K562 (cell line): ENCODE results near the gene THADA. TPM values are rescaled to one million over a fixed set of nuclear protein-coding genes. Genes with fewer than 3 reads are reported as not detected.

ENCODE experiments used
- ATAC-seq: fragments of 200-7000 bp; cut with Tn5 transposase; 3 replicates; pipeline ENCODE4 v1.9.1; 2020; ENCODE audit warnings: moderate library complexity
- BruUV-seq: library from RNA; stranded (reverse); fragments of 400-500 nt; replicated peaks from 2 replicates; lab custom pipeline; 2021; lab: Mats Ljungman, UMichigan
- CTCF ChIA-PET: fragments of 300-600 bp; formaldehyde crosslinking; extraction: SDS; loops from one replicate; lab custom pipeline; 2021; ENCODE audit warnings: low intra/inter-chr PET ratio; lab: Yijun Ruan, JAX
- POLR2A ChIA-PET: fragments of 300-600, 350-650 bp; sonication (Branson Sonifier 250); formaldehyde crosslinking; extraction: SDS; loops from one replicate; lab custom pipeline; 2021; ENCODE audit warnings: antibody characterized with exemption, inconsistent platforms; lab: Yijun Ruan, JAX
- DNase-seq, 4 experiments: peaks; one replicate each; pipeline versions ENCODE4 v3.0.0 to v3.0.0-alpha.2; 2011 to 2018; ENCODE audit warnings: low spot score in 3 of 4, mixed read lengths in 3 of 4; ENCODE audit errors: extremely low read depth in 1 of 4
- FAIRE-seq: peaks from 2 replicates; lab custom pipeline; 2011; peaks lifted over from hg19 to GRCh38; lab: Jason Lieb, UNC
- H2AFZ ChIP-seq: 2 replicates; pipeline ENCODE4 v1.6.0; 2011; ENCODE audit warnings: low read depth, low read length, control low read depth, inconsistent platforms
- H3K27ac ChIP-seq: fragments of 200-600 bp; 3 replicates; pipeline ENCODE4 v1.8.0; 2011; ENCODE audit warnings: low read depth, mild to moderate bottlenecking, control low read depth, inconsistent platforms, low read length, moderate library complexity, mixed read lengths; ENCODE audit errors: extremely low read depth
- H3K27me3 ChIP-seq, 2 experiments: fragments of 300-600 bp in 1 of 2; 2 replicates in 1 of 2; 3 replicates in 1 of 2; pipeline versions ENCODE4 v1.6.0 to v1.8.0; 2011; ENCODE audit warnings: inconsistent platforms in 2 of 2, low read length in 2 of 2, mild to moderate bottlenecking in 1 of 2, mixed read lengths in 1 of 2, moderate library complexity in 1 of 2; ENCODE audit not compliant: control insufficient read depth in 2 of 2, insufficient read depth in 2 of 2
- H3K36me3 ChIP-seq: fragments of 300-600 bp; 3 replicates; pipeline ENCODE4 v1.8.0; 2011; ENCODE audit warnings: mild to moderate bottlenecking, low read length, inconsistent platforms; ENCODE audit not compliant: control insufficient read depth, insufficient read depth
- H3K4me1 ChIP-seq, 2 experiments: fragments of 200-600 bp in 1 of 2; replicated peaks in 1 of 2; 2 replicates in 1 of 2; 3 replicates in 1 of 2; pipeline versions ENCODE4 v1.5.1 to v1.8.0; 2011; ENCODE audit warnings: inconsistent platforms in 2 of 2, low read length in 2 of 2, mild to moderate bottlenecking in 1 of 2, mixed read lengths in 1 of 2, moderate library complexity in 1 of 2; ENCODE audit not compliant: control insufficient read depth in 2 of 2, insufficient read depth in 2 of 2
- H3K4me2 ChIP-seq: 2 replicates; pipeline ENCODE4 v1.6.1; 2011; ENCODE audit warnings: low read length, control low read depth, inconsistent platforms, mixed read lengths; ENCODE audit not compliant: insufficient read depth
- H3K4me3 ChIP-seq: fragments of 200-600 bp; sonication (generic), shearing (Covaris generic); 2 replicates; pipeline ENCODE4 v1.5.1; 2016; ENCODE audit warnings: control low read depth, inconsistent platforms
- H3K79me2 ChIP-seq: fragments of 200-600 bp; 3 replicates; pipeline ENCODE4 v1.8.0; 2011; ENCODE audit warnings: low read length, inconsistent platforms; ENCODE audit not compliant: control insufficient read depth, insufficient read depth
- H3K9ac ChIP-seq, 2 experiments: 2 replicates each; pipeline versions ENCODE4 v1.6.0 to v1.6.1; 2011; ENCODE audit warnings: low read depth in 2 of 2, low read length in 2 of 2, control low read depth in 1 of 2, inconsistent platforms in 1 of 2, mild to moderate bottlenecking in 1 of 2, mixed read lengths in 1 of 2; ENCODE audit not compliant: insufficient read depth in 1 of 2
- H3K9me1 ChIP-seq: one replicate; pipeline ENCODE4 v1.6.0; 2011; ENCODE audit warnings: inconsistent platforms, mild to moderate bottlenecking, low read length, moderate library complexity; ENCODE audit not compliant: control insufficient read depth, insufficient read depth
- H3K9me3 ChIP-seq: replicated peaks from 2 replicates; pipeline ENCODE4 v1.5.1; 2011; ENCODE audit warnings: low read depth, low read length, inconsistent platforms; ENCODE audit not compliant: control insufficient read depth, insufficient read depth
- H4K20me1 ChIP-seq: replicated peaks from 2 replicates; pipeline ENCODE4 v1.6.1; 2011; ENCODE audit warnings: low read length, inconsistent platforms, mixed read lengths; ENCODE audit not compliant: control insufficient read depth, insufficient read depth
- ADNP ChIP-seq: fragments of 200-800 bp; sonication (Bioruptor generic); IDR thresholded peaks from 2 replicates; pipeline ENCODE4 v1.6.1; 2016; ENCODE audit warnings: missing genetic modification characterization, missing compliant biosample characterization
- RBM25 ChIP-seq: fragments of 200-400 bp; formaldehyde crosslinking; IDR thresholded peaks from 2 replicates; pipeline ENCODE4 v1.6.1; 2018; ENCODE audit warnings: low read length, low read depth, moderate library complexity; ENCODE audit not compliant: severe bottlenecking
- WGBS: fragments of 100-300 bp; shearing (Covaris generic); methylation state at CpG from one replicate; pipeline ENCODE4 v1.1.6; 2016; ENCODE audit warnings: low coverage, mixed read lengths; ENCODE audit not compliant: insufficient coverage; ENCODE audit errors: missing lambda C conversion rate; 5-methylcytosine and 5-hydroxymethylcytosine counted together
- in situ Hi-C: fragments of 300-500 bp; cut with MboI; formaldehyde crosslinking; loops from 4 replicates; pipeline ENCODE4 v1.15.0; 2018; ENCODE audit warnings: inconsistent platforms, mixed read lengths
- intact Hi-C: fragments of 100-400 bp; cut with micrococcal nuclease; formaldehyde crosslinking; loops from 2 replicates; pipeline ENCODE4 v1.14.2; 2022
- polyA plus RNA-seq, 8 experiments: library from polyadenylated mRNA; depleted of rRNA in 4 of 8; stranded (reverse) in 5 of 8; unstranded in 3 of 8; fragments of >200 nt; fragmentation: Nextera tagmentation in 2 of 8; fragmentation: Illumina TruSeq in 1 of 8; extraction: Ambion mirVana in 2 of 8; extraction: Trizol in 1 of 8; gene quantifications; 2 replicates each; pipeline versions ENCODE4 v1.2.1 to v1.2.3, GENCODE V29; 2011 to 2014; ENCODE audit warnings: inconsistent platforms in 1 of 8, missing spikeins in 1 of 8
- total RNA-seq, 7 experiments: library from RNA; depleted of rRNA in 6 of 7; stranded (reverse); fragments of >200 nt in 6 of 7; fragmentation: Illumina TruSeq in 2 of 7; extraction: Trizol in 2 of 7; gene quantifications; 2 replicates each; pipeline versions ENCODE4 v1.2.1 to v1.2.3, GENCODE V29; 2011 to 2021; ENCODE audit warnings: low replicate concordance in 1 of 7
- TF ChIP-seq, protein P1 (sequence below): fragments of 450-650 bp; IDR thresholded peaks from 2 replicates; pipeline ENCODE4 v1.6.1; 2016
- TF ChIP-seq, protein P2 (sequence below): sonication (generic); formaldehyde crosslinking; IDR thresholded peaks from 2 replicates; pipeline ENCODE4 v1.8.0; 2023; ENCODE audit warnings: mild to moderate bottlenecking, missing genetic modification reagents

The THADA gene
- total and polyA plus RNA-seq, 9 of the 15 experiments (the other 6 are each of a cell fraction or from before 2014, with no cell fraction given) = 17.8 to 34.7 (median 31.9) TPM

DNA sequence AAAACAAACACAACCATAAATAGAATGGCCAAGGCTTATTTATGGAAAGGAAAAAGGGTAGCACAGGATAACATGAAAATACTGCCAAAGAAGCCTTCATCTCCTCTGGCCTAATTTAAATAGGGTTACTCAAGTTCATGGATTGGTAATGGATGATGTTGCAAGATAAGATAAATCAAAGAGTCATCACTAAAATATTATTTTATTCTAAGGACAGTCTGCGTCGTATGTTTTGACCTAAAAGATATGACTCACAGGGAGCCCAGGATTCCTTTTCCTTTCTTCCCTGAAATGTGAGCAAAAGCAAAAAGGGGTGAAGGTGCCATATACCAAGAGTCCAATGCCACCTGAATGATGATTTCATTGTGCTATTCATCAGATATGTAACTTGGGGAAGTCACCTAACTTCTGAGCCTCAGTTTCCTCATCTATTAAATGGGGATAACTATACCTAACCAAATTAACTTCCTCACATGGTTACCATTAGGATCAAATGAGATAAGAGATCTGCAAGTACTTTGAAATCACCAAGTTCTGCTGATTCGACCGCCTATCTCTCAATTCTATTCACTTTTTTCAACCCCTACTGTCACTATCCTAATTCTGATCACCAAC lies 137.7 kb downstream of the THADA start:
- peak; percentile 89 for TF ChIP-seq RBM25
- TF ChIP-seq ADNP (tag) = peak; percentile 74
- TF ChIP-seq, protein P1, sequence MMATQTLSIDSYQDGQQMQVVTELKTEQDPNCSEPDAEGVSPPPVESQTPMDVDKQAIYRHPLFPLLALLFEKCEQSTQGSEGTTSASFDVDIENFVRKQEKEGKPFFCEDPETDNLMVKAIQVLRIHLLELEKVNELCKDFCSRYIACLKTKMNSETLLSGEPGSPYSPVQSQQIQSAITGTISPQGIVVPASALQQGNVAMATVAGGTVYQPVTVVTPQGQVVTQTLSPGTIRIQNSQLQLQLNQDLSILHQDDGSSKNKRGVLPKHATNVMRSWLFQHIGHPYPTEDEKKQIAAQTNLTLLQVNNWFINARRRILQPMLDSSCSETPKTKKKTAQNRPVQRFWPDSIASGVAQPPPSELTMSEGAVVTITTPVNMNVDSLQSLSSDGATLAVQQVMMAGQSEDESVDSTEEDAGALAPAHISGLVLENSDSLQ = no peak
- TF ChIP-seq, protein P2, sequence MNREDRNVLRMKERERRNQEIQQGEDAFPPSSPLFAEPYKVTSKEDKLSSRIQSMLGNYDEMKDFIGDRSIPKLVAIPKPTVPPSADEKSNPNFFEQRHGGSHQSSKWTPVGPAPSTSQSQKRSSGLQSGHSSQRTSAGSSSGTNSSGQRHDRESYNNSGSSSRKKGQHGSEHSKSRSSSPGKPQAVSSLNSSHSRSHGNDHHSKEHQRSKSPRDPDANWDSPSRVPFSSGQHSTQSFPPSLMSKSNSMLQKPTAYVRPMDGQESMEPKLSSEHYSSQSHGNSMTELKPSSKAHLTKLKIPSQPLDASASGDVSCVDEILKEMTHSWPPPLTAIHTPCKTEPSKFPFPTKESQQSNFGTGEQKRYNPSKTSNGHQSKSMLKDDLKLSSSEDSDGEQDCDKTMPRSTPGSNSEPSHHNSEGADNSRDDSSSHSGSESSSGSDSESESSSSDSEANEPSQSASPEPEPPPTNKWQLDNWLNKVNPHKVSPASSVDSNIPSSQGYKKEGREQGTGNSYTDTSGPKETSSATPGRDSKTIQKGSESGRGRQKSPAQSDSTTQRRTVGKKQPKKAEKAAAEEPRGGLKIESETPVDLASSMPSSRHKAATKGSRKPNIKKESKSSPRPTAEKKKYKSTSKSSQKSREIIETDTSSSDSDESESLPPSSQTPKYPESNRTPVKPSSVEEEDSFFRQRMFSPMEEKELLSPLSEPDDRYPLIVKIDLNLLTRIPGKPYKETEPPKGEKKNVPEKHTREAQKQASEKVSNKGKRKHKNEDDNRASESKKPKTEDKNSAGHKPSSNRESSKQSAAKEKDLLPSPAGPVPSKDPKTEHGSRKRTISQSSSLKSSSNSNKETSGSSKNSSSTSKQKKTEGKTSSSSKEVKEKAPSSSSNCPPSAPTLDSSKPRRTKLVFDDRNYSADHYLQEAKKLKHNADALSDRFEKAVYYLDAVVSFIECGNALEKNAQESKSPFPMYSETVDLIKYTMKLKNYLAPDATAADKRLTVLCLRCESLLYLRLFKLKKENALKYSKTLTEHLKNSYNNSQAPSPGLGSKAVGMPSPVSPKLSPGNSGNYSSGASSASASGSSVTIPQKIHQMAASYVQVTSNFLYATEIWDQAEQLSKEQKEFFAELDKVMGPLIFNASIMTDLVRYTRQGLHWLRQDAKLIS (CRISPR knock-in tag) = no peak
- H3K4me2 ChIP-seq = no peak overlapping the region
- H3K9me3 ChIP-seq = no peaks in the 10 kb centered on the region
- BruUV-seq = no TSS peak
- POLR2A ChIA-PET = no interaction called here
- H2AFZ ChIP-seq = no peak overlapping the region
- H3K4me1 ChIP-seq = no peaks in the 10 kb centered on the region
- H3K27ac ChIP-seq = no peak overlapping the region
- no peak overlapping the region for H3K9ac ChIP-seq
- CTCF ChIA-PET = no interaction called here
- in situ Hi-C loops (no loop called here), intact Hi-C loops (no loop called here)
- FAIRE-seq (no peak), ATAC-seq (no peak), DNase-seq (no peak)
- no peaks in the 10 kb centered on the region for H4K20me1 ChIP-seq
- H3K27me3 ChIP-seq = no peaks in the 10 kb centered on the region
- no peaks in the 10 kb centered on the region; the same call in 2 of the 3 replicates for H3K36me3 ChIP-seq
- no peaks in the 10 kb centered on the region for H3K79me2 ChIP-seq
- no peaks in the 10 kb centered on the region for H3K9me1 ChIP-seq
- H3K4me3 ChIP-seq = no peak overlapping the region
- WGBS = 52% methylated on average over 4 of the region's 4 CpGs
